ENCODE data around the gene NFATC1.
A peak's percentile ranks its signal among the peaks of the same experiment; 100 is the strongest.

NFATC1 gene

DNA sequence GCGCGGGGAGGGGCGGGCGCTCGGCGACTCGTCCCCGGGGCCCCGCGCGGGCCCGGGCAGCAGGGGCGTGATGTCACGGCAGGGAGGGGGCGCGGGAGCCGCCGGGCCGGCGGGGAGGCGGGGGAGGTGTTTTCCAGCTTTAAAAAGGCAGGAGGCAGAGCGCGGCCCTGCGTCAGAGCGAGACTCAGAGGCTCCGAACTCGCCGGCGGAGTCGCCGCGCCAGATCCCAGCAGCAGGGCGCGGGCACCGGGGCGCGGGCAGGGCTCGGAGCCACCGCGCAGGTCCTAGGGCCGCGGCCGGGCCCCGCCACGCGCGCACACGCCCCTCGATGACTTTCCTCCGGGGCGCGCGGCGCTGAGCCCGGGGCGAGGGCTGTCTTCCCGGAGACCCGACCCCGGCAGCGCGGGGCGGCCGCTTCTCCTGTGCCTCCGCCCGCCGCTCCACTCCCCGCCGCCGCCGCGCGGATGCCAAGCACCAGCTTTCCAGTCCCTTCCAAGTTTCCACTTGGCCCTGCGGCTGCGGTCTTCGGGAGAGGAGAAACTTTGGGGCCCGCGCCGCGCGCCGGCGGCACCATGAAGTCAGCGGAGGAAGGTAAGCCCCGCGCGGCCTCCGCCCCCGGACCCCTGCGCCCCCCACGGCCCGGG lies at the start of gene NFATC1:
Gene NFATC1 (plus strand): TSS at position 170 of the 644 bp plus-strand sequence. CDS start 295 bp downstream, at position 465.
- peak; percentile 66 for DNase-seq (ENCODE audit: low read depth)

DNA sequence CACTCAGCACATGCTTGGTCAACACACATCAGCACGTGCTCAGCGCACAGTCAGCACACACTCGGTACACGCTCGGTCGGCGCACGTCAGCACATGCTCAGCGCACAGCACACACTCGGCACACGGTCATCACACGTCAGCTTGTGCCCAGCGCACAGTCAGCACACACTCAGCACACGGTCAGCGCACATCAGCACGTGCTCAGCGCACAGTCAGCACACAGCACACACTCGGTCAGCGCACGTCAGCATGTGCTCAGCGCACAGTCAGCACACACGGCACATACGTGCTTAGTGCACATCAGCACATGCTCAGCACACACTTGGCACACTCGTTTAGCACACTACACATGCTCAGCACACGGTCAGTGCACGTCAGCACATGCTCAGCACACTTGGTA lies 49.7 kb upstream of the NFATC1 start:
- no peak for DNase-seq (ENCODE audit: low read depth)

DNA sequence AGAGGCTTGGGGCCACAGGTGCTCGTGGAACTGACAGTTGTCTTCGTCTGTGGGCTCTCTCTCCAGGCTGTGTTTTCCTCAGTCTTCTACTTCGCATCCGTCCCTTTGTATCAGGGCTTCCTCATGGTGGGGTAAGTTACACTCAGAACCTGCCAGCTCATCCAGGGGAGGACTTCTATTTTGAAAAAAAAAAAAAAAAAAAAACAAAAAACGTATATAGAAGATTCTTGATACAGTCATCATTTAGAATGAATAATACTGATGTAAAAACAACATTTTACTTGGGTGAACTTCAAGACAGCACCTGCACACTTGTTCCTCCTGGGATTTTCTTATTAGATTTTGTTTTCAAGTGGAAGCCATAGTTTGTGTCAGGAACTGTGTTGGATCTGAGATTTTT lies 47.7 kb upstream of the NFATC1 start:
- no peak for DNase-seq (ENCODE audit: low read depth)

DNA sequence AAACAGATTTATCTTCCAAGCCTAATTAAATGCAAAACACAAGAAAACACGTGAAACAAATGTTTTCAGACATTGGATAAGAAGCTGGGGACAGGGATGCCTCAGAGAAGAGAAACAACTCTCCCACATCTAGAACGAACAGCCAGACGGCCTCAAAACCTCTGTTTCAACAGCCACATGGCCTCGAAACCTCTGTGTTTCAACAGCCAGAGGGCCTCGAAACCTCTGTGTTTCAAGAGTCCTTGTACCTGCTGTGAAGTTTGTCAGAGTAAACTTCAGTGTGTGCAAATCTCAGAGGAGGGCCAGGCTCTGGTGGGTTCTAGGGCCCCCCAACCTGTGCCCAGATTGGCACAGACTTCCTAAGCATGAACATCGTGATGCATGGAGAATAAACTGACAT lies 43.3 kb upstream of the NFATC1 start:
- DNase-seq (ENCODE audit: low read depth): no peak

DNA sequence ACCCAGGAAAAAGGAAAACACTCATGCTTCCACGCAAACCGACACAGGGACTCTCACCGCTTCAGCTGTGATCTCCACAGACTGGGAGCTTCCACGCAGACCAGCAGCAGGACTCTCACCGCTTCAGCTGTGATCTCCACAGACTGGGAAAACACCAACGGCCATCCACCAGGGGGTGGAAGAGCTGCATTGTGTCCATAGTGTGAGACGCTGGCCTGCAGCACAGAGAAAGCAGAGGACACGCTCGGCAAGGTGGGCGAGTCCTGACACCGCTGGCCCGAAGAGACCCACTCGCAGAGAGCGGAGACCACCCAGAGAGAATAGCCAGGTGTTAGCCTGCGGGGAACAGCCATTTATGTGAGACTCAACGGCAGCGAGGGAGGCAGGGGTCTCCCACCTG lies 42.5 kb upstream of the NFATC1 start:
- no peak for DNase-seq (ENCODE audit: low read depth)

DNA sequence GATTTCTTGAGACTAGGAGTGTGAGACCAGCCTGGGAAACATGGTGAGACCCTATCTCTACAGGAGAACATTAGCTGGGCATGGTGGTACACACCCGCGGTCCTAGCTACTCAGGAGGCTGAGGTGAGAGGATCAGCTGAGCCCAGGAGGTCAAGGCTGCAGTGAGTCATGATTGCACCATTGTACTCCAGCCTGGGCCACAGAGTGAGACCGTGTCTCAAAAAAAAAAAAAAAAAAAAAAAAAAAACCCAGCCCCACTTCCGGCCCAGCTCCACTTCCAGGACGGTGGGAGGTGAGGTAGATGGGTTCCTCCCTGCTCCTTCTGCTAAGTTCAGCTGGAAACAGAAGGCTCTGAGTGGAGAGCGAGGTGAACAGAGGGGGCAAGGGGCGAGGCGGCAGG lies 41.4 kb upstream of the NFATC1 start:
- no peak for DNase-seq (ENCODE audit: low read depth)

DNA sequence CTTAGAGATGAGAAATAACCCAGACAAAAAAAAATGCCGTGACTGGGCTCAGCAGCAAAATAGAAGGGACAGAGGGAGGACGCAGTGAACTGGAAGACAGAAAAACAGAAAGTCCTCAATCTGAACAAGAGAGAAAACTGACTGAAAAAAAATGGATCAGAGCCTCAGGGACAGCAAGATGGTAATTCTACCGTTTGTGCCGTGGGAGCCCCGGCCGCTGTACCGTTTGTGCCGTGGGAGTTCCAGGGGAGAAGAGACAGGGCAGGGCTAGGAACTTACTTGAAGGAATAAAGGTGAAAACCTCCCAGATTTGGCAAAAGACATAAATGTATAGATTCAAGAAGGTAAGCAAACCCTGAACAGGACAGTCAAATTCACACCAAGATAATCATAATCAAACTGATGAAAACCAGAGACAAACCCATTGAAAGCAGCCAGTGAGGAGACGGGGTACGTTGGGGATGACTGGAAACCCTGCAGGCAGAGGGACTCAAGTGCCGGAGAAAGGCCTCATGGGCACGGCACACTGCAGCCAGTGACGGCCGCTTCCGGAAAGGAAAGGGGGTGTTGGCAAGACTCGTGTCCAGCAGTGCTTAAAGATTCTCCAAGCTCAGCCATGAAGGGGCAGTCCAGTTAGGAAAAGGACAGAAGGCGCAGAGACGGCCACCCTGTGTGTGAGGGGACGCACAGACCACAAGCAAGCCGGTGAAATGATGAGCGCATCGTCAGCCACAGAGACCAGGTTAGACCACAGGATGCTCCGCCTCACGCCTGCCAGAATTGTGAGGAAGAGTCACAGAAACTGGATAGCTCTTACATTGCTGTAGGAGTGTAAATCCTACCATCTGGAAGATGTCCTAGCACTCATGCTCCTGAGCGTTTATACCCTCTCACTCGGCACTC lies 40.0 kb upstream of the NFATC1 start:
- no peak for DNase-seq (ENCODE audit: low read depth)

DNA sequence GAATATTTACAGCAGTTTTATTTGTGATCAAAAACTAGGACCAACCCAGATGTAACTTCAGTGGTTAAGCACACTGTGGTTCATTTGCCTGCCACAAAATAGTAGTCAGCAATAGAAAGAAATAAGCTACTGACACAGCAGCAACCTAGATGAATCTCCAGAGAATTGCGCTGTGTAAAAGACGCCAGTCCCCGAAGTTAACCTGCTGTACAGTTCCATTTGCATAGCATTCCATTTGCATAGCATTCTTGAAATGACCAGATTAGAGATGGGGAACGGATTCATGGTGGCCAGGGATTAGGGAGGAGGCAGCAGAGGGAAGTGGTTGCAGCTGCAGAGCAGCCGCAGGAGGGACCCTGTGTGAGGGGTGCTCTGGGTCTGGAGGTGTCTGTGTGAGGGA lies 39.3 kb upstream of the NFATC1 start:
- no peak for DNase-seq (ENCODE audit: low read depth)

DNA sequence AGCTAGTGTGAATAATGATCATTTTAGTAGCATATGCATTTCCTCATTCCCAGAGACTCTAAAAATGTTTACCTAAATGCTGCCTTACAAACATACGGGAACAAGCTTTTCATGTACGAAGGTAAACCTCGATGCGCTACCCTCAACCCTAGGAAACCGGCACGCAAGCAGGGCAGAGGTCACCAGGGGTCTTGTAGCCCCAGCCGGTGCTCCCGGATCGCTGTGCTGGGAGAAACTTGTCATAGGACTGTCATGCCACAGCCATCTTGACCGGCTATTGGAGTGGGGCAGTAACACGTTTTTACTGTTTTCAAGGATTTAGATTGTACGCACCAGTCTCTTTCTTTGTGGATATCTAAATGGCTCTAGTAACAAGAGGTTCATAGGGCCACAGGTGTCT lies 34.8 kb upstream of the NFATC1 start:
- no peak for DNase-seq (ENCODE audit: low read depth)

DNA sequence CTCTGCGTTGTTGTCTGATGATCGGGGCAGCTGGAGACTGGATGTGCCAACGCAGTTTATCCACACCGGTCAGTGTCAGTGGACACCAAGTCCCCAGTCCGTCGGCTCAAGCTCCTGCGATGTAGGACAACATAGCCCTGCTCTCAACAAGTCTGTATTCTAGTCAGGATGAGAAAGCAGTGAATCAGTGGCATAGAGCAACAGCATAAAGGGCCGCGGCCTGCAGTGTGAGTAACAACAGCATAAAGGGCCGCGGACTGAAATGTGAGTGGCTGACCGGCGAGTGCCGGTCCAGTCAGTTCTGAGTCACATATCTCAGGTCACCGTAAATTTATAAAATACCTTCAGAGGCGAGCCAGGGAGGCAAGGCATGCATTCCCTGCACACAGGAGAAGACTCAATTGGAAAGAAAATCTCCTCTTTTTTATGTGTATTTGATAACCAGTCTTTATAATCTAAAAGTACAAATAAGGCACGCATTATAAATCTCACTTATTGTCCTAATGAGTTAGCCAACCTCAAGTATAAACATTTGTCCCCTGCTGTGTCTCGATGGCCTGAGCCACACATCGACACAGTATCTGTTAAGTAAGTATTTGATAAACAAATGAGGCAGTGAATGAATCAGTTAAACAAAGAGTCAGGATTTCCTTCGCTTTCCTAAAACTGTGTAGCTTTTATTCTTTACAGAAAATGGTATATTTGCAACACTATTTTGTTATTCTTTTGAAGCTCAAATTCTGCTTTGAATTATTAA lies 33.8 kb upstream of the NFATC1 start:
- DNase-seq (ENCODE audit: low read depth): no peak

DNA sequence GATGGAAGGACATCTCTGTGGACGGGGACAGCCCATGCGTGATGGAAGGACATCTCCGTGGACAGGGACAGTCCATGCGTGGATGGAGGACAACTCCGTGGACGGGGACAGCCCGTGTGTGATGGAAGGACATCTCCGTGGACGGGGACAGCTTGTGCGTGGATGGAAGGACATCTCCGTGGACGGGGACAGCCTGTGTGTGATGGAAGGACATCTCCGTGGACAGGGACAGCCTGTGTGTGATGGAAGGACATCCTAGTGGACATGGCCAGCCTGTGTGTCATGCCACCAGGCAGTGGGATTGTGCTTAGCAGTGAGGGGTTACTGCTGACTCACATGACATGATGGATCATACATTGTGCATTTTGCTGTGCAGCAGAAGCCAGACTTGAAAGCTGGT lies 30.0 kb upstream of the NFATC1 start:
- DNase-seq (ENCODE audit: low read depth): no peak

DNA sequence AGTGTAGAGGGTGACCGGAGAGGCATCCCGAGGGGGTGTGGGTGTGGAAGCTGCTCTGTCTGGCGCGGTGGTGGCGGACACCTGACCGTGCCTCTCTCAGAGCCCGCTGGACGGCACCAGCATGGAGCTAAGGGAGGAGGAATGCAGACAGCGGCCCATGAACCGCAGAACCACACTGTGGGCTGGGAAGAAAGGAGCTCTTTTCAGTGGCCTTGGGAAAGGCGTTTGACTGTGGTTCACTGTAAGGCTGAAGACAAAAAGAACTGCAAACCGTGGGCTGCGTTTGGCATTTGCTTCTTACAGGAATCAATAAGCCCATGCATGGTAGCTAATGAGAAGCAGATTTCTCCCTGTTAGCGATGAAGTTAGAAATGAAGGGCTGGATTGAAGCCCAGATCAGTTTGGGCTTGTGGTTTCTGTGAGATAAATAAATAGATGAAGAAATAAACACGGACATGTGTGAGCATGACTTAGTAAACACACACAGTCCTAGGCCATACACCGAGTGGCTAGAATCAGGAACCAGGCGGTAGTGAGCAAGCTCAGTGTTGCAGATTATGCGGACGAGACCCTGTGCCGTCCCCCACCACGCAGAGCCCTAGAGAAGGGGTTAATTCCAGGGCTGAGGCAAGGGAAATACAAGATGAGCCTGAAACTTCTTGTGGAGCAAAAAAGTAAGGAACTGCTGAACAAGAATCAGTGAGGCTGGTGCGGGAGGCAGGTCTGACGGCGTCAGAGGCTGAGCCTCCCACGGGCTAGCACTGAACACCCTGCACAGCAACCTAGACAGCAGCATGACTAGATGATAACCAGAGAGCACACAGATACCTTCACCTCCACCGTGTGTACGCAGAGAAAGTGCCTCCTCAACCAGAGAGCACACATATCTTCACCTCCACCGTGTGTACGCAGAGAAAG lies 29.3 kb upstream of the NFATC1 start:
- no peak for DNase-seq (ENCODE audit: low read depth)

DNA sequence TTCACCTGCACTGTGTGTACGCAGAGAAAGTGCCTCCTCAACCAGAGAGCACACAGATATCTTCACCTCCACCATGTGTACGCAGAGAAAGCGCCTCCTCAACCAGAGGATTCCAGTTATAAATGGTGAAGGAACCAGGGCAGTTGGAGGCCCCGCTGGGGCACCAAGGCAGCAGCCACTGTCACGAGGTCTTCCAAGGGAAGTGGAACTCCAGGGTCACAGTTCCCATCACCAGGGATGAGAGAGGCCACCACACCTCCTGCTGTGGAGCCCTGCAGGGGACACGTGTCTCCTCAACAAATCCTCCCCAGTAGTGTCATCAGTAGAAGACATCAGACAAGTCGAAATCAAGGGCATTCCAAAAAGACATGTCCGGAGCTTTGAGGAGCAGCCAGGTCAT lies 28.2 kb upstream of the NFATC1 start:
- DNase-seq (ENCODE audit: low read depth): no peak

DNA sequence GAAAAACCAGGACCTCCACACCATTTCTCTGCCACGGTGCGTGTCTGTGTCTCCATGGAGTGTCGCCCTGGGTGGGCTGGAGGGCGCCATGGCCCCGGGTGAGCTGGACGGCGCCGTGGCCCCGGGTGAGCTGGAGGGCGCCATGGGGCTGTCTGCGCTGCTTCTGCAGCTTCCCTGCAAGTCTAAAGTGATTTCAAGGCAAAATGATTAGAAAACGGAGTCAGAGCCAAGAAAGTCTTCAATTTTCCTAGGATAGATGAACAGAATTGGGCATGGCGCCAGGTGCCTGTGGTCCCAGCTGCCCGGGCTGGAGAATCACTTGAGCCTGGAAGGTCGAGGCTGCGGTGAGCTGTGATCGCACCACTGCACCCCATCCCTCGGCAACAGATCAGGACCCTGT lies 27.7 kb upstream of the NFATC1 start:
- no peak for DNase-seq (ENCODE audit: low read depth)

DNA sequence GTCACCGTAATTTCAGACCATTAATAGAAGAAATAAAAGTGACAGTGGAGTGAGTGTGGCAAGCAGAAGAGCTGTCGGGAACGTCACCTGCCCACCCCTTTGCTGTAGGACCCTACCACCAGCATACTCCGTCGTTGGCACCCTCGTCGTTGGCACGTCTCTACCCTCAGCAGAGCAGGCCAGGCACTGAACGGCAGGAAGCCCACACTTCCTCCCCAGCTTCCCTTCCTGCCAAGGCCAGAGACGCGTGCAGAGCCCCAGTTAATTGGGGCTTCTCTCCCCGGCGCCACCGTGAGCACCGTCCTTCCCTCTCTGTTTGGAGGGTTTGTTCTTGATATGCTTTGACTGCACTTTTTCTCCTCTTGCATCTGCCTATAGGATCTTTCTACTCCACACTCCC lies 27.0 kb upstream of the NFATC1 start:
- DNase-seq (ENCODE audit: low read depth): no peak

DNA sequence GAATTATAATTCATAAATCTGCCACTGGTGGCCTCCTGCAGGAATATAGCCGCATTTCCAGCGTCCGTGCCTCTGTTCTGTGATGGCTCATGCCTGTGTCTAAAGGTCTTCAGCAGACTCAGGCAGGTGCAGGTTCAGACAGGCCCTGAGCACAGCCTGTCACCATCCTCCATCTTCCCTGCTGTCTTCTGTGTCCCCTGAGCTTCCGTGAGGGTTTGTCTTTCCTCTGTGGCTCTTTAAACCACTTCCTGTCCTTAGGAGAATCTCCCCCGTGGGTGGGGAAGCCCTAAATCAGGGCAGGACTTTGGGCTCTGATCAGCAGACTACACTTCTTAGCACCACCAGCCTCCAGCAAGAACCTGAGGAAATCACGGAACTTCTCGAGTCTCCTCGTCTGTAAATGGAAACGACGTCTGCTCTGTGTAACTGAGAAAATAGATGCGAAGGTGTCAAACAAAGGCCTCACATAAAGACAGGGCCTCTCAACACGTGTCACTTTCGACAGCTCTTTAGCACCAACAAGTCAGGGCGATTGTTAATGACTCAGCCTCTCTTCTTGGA lies 24.1 kb upstream of the NFATC1 start:
- no peak for DNase-seq (ENCODE audit: low read depth)

DNA sequence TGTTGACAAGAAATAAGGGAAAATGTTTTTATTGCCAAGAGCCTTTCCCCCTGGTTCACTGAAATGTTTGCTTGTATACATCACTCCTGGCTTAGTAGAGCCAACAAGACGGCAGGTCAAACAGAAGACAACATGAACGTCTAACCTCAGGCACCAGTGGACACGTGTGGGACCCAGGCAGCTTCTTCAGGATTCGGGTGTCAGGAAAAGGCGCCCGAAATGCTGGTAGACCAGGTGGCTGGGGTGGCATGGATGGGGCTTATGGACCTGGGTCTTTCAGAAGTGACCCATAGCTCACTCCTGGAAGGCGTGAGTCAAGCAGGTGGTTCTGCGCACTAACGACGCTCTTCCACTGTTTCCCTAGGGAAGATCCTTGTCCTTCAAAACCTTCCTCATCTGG lies 23.3 kb upstream of the NFATC1 start:
- no peak for DNase-seq (ENCODE audit: low read depth)

DNA sequence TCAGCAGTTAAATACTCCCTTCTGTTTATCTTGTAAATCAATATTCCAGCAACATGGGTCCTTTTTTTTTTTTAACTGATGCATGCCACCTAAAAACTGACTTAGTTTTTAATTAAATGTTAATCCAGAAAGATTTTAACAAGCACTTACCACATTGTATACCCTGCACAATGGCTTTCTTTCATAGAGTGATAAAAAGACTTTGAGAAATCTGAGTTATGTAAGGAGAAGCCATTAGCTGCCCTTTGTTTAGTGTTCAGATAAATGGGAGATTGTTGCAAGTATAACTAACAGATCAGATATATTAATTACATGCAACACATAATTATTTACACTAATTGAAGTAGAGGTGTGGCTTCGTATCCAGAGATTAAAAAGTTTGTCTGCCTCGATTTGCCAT lies 22.7 kb upstream of the NFATC1 start:
- no peak for DNase-seq (ENCODE audit: low read depth)

DNA sequence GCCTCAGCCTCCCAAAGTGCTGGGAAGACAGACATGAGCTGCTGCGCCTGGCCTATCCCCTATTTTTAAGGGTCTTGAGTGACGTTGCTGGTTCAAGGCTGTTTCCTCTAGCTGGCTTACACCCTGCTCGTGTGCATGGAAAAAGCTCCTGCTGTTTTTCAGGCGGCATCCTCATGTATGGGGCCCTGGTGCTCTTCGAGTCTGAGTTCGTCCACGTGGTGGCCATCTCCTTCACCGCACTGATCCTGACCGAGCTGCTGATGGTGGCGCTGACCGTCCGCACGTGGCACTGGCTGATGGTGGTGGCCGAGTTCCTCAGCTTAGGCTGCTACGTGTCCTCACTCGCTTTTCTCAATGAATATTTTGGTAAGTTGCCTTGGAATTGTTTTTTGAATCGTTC lies 22.0 kb upstream of the NFATC1 start:
- no peak for DNase-seq (ENCODE audit: low read depth)

DNA sequence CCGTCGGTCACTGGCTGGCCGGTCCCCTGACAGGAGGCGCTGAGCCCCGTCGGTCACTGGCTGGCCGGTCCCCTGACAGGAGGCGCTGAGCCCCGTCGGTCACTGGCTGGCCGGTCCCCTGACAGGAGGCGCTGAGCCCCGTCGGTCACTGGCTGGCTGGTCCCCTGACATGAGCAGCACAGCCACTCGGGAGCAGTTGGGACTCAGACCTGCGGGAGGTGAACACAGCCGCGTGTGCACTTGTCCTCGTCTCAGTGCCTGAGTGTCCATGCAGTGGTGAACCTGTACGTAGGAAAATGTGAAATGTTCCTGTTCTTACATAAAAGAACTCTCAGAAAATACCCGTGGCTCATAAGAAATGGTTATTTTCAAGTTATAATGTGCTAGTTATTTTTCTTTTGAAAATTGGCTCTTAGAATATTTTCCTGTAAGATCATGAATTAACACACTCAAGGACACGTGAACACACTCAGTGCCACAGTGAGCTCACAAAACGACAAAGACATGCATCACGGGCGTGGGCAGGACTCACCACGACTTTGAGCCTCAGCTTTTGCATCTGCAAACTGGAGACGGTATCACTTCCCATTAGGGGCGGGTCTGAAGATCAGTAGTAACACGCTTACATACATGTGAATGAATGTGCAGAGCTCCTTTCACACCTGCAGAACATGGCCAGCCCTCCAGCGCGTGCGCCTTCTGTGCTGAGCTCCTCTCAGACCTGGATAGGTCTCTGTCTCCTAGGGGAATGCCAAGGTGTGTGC lies 21.1 kb upstream of the NFATC1 start:
- no peak for DNase-seq (ENCODE audit: low read depth)
